ENCODE measurements around the gene JADE2.

JADE2 gene

GRCh38 chr5:134529460-134529859 lies 4.0 kb downstream of the JADE2 start:
- DNase-seq (ENCODE audit: low spot score), result no peak

DNA sequence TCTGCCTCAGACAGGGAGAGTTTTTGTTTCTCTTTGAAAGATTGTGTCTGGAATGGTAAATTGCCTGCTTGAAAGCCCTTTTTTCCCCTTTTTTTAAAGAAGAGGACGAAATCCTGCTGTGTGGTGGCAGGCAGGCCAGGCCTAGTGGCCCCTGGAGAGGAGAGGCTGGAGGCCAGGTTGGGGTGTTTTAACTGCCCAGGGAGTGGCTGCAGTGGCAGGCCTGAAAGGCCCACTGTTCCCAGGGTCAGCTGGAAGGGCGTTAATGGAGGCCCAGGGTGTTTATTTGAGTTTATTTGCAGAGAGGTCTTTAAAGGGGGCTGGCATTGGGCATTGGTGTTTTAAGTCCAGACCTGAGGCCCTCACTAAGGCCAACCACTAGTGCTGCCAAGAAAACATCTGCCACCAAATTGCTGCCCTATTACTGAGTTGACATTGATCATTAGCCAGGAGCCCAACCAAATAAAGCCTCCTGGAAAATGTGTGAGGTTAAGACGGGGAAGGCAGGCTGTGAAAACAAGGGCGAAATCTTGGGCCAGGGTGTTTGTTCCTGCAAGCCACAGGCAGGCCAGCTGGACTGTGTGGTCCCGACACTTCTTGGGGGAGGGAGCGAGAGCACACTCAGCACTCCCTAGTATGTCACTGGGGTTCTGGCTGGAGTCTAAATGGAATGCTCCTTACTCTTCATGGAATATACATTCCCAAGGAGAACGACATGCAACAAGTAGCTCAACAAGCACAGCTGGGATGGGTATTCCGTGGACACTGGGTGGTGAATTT lies 5.0 kb downstream of the JADE2 start:
- no peak for DNase-seq (ENCODE audit: low spot score)

GRCh38 chr5:134533115-134533815 lies 7.8 kb downstream of the JADE2 start:
- DNase-seq (ENCODE audit: low spot score), result no peak

DNA sequence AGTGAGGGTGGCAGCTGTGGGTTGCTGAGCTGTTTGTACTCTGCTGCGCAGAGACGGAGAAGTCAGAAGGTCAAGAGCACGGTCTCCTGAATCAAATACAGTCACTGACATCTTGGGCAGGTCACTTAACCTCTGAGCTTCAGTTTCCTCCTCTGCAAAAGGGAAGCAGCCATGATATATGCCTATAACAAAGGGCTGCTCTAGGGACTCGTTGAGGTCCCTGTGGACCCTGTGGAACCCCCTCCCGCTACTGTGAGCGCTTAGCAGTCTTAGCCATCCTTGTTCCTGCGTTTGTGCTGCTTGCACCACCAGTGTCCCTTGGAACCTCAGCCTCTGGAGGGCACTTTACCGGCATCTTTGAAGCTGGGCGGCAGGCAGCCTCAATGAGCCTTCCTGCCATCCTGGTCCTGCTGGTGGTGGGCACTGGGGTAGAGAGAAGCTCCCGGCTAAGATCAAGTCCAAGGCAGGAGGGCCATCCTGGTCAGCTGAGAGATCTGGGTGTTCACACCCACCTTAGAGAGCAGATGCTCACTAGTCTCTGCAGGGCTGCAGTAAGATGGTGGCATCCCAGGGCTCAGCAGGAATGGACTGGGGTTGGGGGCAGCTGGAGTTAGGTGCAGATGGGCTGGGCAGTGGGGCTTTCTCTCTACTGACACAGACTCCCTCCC lies 8.7 kb downstream of the JADE2 start:
- DNase-seq (ENCODE audit: low spot score), result no peak

GRCh38 chr5:134534726-134535110 lies 9.2 kb downstream of the JADE2 start:
- DNase-seq (ENCODE audit: low spot score), result no peak

DNA sequence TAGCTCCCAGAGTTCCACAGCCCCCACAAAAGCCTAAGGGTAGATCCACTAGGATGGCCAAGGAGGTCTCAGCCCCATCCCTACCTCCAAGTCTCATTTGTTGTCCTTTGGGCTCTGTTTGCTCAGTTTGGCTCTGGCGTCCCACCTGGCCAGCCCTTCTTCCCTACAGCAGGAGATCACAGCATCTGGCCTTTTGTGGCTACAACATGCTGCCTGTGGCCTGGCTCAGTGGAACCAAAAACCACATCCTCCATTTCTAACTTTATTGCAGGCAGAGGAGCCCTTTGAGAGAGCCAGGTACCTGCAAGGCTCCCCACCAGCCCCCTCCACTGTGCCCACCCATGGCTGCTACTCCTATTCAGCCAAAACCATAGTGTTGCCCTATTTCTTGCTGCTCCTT lies 11.4 kb downstream of the JADE2 start:
- DNase-seq (ENCODE audit: low spot score), result no peak

- DNase-seq (ENCODE audit: low spot score), result no peak
Measured at GRCh38 chr5:134537297-134537696, 11.8 kb downstream of the JADE2 start.

DNA sequence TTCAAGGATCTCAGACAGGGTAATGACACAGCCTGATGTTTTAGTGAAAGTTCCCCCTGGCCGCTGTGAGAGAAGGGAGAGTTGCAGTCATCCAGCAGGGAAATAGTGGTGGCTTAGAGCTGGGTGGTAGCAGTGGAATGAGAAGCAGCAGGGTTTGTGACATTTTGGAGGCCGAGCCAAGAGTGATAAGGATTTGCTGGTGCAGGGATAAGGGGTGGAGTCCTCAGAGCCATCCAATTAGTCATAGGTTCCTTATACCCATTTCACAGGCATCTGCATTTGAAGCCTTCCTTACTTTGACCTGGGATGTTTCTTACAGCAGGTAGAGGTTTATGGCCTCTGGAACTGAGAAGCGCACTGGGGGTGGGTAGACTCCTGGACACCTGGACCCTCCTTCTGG lies 12.8 kb downstream of the JADE2 start:
- DNase-seq (ENCODE audit: low spot score), result no peak

GRCh38 chr5:134539732-134540131 lies 14.3 kb downstream of the JADE2 start:
- DNase-seq (ENCODE audit: low spot score), result no peak

GRCh38 chr5:134540747-134541733 lies 15.6 kb downstream of the JADE2 start:
- DNase-seq (ENCODE audit: low spot score), result no peak

DNA sequence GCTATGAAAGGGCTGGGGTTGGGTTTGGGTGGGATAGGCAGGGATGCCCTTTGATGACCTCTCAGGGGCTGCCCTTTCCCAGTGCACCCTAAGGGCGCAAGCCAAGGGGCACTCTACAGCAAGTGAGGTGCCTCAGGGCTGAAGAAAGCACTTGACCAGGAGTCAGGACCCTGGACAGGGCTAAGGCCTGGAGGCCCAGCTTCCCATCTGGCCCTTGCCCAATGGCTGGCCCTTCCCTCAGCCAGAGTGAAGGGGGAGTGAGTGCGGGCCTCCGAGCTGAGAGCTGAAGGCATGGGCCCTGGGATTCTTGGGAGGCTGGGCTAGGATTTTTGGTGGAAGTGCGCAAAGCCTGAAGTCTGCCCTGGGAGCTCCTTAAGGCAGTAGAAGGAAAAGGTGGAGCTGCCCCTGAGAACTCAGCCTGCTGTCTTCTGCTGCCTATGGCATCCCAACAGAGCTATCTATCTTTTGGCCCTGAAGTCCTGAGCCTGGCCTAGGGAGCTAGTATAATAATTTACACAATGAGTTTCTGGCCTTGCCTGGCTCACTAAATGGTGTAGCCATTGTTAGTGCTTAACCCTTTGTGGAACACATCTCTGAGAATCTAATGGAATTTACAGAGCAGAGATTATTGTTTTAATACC lies 16.4 kb downstream of the JADE2 start:
- DNase-seq (ENCODE audit: low spot score), result no peak

GRCh38 chr5:134543820-134544614 lies 18.5 kb downstream of the JADE2 start:
- DNase-seq (ENCODE audit: low spot score), result no peak

- no peak for DNase-seq (ENCODE audit: low spot score)
Measured at GRCh38 chr5:134545070-134545868, 19.8 kb downstream of the JADE2 start.

DNA sequence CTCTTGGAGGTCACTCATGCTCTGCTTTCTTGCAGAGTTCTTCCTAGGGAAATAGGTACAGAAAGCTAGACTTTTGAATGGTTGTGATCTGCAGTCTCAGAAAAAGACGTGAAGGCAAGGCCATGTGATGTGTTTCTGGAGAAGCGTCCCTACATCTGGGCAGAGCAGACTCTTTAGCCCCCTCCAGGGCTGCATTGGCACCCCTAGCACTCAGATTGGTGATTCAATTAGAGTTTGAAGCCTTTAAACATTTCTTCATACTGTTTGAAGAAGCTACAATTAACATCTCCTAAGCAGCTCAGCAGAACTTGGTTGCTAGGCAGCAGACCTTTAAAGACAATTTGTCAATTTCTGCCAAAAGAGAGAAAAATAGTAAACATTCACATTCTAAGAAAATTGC lies 21.6 kb downstream of the JADE2 start:
- no peak for DNase-seq (ENCODE audit: low spot score)

GRCh38 chr5:134547579-134547978 lies 22.1 kb downstream of the JADE2 start:
- DNase-seq (ENCODE audit: low spot score), result no peak

DNA sequence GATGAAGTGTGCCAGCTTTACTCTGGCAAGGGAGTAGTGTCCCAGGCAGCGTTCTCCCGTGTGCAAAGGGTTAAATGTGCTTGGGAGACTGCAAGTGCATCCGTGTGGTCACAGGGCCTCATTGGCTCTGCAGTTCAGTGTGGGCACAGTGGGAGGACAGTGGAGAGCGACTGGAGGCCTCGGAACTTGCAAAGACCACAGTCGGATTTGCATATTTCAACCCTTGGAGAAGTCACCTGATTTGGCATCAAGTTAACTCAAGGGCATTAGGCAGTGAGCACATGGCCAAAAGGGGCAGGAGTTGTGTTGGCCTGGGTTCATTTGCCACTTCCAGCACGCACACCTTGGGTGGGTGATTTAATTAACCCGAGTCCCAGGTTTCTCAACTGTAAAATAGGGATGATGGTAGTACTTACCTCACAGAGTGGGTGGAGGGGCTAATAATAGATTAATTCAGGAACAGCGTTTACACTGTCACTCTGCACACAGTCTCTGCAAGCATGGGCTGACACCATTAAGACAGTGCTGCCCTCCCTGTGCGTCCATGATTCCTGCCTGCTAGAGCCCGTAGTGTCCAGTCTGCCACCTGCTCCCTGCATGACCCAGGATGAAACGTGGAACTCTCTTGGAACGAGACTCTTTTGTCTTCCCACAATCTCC lies 22.7 kb downstream of the JADE2 start:
- DNase-seq (ENCODE audit: low spot score), result no peak

DNA sequence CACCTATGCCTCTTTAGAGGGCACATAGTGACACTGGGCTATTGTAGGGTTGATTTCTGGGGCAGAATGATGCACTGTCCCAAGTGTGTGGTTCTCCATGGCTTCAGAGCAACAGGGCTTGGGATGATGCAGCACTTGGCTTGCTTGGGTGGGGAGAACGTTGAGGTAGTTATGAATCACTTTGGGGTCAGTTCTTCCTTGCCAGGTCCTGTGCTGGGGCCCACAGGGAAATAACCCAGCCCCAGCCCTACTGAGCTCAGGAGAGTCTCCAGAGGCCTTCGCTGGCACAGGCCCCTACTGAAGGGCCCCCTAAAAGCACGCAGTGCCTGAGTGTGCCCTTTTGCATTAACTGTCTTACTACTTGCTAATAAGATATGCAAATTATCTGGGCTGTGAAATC lies 24.2 kb downstream of the JADE2 start:
- no peak for DNase-seq (ENCODE audit: low spot score)

DNA sequence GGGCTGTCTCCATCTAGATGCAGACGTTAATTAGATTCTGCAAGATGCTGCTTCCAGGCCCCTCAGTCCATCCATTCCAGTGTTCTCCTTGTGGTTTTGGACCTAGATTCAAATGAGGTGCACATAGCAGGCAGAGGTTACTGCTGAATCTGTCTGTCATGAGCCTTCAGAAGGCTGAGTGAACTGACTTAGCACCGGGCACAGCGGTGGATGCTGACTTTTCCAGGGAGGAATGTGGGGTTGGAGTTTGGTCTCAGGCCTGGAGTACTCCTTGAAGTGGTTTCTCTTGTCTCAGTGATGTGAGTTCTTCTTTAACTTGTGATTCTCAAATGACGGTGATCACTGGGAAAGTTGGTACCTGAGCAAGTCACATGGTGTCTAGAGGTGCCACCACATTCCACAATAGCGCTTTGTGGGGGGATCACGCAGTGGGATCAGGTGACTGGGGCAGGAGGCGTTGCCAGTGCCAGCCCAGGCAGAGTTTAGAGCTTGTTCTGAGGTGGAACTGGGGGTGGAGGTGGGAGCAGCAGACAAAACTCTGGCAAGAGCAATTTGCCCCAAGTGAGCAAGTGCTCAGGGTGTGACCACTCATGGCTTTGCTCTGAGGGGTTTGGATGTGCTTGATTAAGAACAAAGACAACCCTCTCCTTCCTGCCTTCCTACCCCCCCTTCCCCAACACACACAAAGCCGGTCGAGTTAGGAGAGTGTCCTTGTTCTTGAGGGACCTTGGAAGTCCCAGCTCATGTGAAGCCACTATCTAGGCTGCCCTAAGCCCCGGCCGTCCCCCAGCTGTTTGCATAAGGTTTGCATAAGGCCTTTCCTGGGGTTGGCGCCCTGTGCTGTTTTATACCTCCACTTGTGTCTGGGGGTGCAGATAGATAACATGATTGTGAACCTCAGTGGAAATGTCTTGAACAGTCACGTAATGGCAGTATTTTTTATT lies 25.1 kb downstream of the JADE2 start:
- no peak for DNase-seq (ENCODE audit: low spot score)
